HepG2 (cell line): ENCODE results near the gene GALNT11. TPM values are rescaled to one million over a fixed set of nuclear protein-coding genes. Genes with fewer than 3 reads are reported as not detected.
A peak's percentile ranks its signal among the peaks of the same experiment; 100 is the strongest.

Experiments
- ATAC-seq: fragments of 200-7000 bp; cut with Tn5 transposase; 3 replicates; pipeline ENCODE4 v1.9.1; 2020; ENCODE audit warnings: mild to moderate bottlenecking, moderate library complexity
- BruUV-seq: library from RNA; stranded (reverse); fragments of 400-500 nt; replicated peaks from 2 replicates; lab custom pipeline; 2021; lab: Mats Ljungman, UMichigan
- CTCF ChIA-PET: fragments of 300-600 bp; formaldehyde crosslinking; extraction: SDS; loops from one replicate; lab custom pipeline; 2021; ENCODE audit warnings: low total read pairs, inconsistent platforms, low intra/inter-chr PET ratio; lab: Yijun Ruan, JAX
- POLR2A ChIA-PET: fragments of 350-600 bp; sonication (Branson Sonifier 250); formaldehyde crosslinking; loops from one replicate; lab custom pipeline; 2020; ENCODE audit warnings: antibody characterized with exemption, inconsistent platforms; lab: Yijun Ruan, JAX
- DNase-seq: peaks from one replicate; pipeline ENCODE4 v3.0.0-alpha.2; 2015; ENCODE audit warnings: low spot score
- FAIRE-seq: peaks from 3 replicates; lab custom pipeline; 2011; peaks lifted over from hg19 to GRCh38; lab: Jason Lieb, UNC
- H2AFZ ChIP-seq: one replicate; pipeline ENCODE4 v1.6.1; 2011; ENCODE audit warnings: low read length, inconsistent platforms
- H3K27ac ChIP-seq: fragments of 300-600 bp; 3 replicates; pipeline ENCODE4 v1.8.0; 2011; ENCODE audit warnings: mixed run types, mild to moderate bottlenecking, mixed read lengths, low read length, inconsistent platforms; ENCODE audit not compliant: insufficient read depth; ENCODE audit errors: extremely low read length
- H3K27me3 ChIP-seq, 2 experiments: fragments of 200-600 bp in 1 of 2; 2 replicates in 1 of 2; 3 replicates in 1 of 2; pipeline versions ENCODE4 v1.6.0 to v1.8.0; 2011; ENCODE audit warnings: low read length in 2 of 2, mild to moderate bottlenecking in 2 of 2, moderate library complexity in 2 of 2, inconsistent platforms in 1 of 2; ENCODE audit not compliant: insufficient read depth in 2 of 2, control insufficient read depth in 1 of 2
- H3K36me3 ChIP-seq, 2 experiments: fragments of 200-600 bp in 1 of 2; replicated peaks in 1 of 2; 2 replicates in 1 of 2; 3 replicates in 1 of 2; pipeline versions ENCODE4 v1.5.1 to v1.8.0; 2011; ENCODE audit warnings: low read length in 2 of 2, inconsistent platforms in 1 of 2; ENCODE audit not compliant: insufficient read depth in 2 of 2, control insufficient read depth in 1 of 2
- H3K4me1 ChIP-seq: 2 replicates; pipeline ENCODE4 v1.5.1; 2012; ENCODE audit warnings: low read length, inconsistent platforms; ENCODE audit not compliant: insufficient read depth
- H3K4me2 ChIP-seq: 2 replicates; pipeline ENCODE4 v1.6.0; 2011; ENCODE audit warnings: low read depth, low read length, inconsistent platforms
- H3K4me3 ChIP-seq, 3 experiments: fragments of 200-600 bp in 1 of 3; sonication (generic), shearing (Covaris generic) in 1 of 3; replicated peaks in 1 of 3; 2 replicates each; pipeline ENCODE4 v1.5.1; 2011 to 2016; ENCODE audit warnings: low read length in 3 of 3, inconsistent platforms in 2 of 3, low read depth in 2 of 3, mild to moderate bottlenecking in 2 of 3, control low read depth in 1 of 3, mixed read lengths in 1 of 3; ENCODE audit not compliant: insufficient read depth in 1 of 3
- H3K79me2 ChIP-seq: one replicate; pipeline ENCODE4 v1.6.1; 2011; ENCODE audit warnings: low read length, inconsistent platforms; ENCODE audit not compliant: insufficient read depth
- H3K9ac ChIP-seq: 2 replicates; pipeline ENCODE4 v1.6.0; 2011; ENCODE audit warnings: mild to moderate bottlenecking, low read depth, low read length, inconsistent platforms; ENCODE audit not compliant: insufficient read depth
- H3K9me3 ChIP-seq: 2 replicates; pipeline ENCODE4 v1.5.1; 2012; ENCODE audit warnings: mild to moderate bottlenecking, low read length
- H4K20me1 ChIP-seq: 2 replicates; pipeline ENCODE4 v1.6.0; 2011; ENCODE audit warnings: inconsistent platforms, mild to moderate bottlenecking, low read length, moderate library complexity; ENCODE audit not compliant: insufficient read depth
- AGO2 ChIP-seq: fragments of 200-400 bp; formaldehyde crosslinking; optimal IDR thresholded peaks from 2 replicates; pipeline ENCODE3; 2017; ENCODE audit warnings: mild to moderate bottlenecking, low read depth, low read length, moderate library complexity
- FOXK2 ChIP-seq: fragments of 450-650 bp; IDR thresholded peaks from 2 replicates; pipeline ENCODE4 v1.6.1; 2016
- KAT2B ChIP-seq: fragments of 150-350 bp; IDR thresholded peaks from 2 replicates; pipeline ENCODE4 v1.6.1; 2014; ENCODE audit warnings: low read depth, low read length, borderline replicate concordance
- MIER3 ChIP-seq: IDR thresholded peaks from 2 replicates; pipeline ENCODE4 v1.6.1; 2016; ENCODE audit warnings: missing compliant biosample characterization, borderline replicate concordance
- NFATC3 ChIP-seq: sonication (generic); formaldehyde crosslinking; IDR thresholded peaks from 2 replicates; pipeline ENCODE4 v1.5.1; 2020; ENCODE audit warnings: mild to moderate bottlenecking, missing genetic modification reagents
- SP4 ChIP-seq: sonication (generic); formaldehyde crosslinking; IDR thresholded peaks from 2 replicates; pipeline ENCODE4 v1.8.1; 2023; ENCODE audit warnings: mild to moderate bottlenecking, missing genetic modification reagents
- ZSCAN25 ChIP-seq: sonication (generic); formaldehyde crosslinking; IDR thresholded peaks from 2 replicates; pipeline ENCODE4 v1.8.0; 2022; ENCODE audit warnings: mild to moderate bottlenecking, missing genetic modification reagents
- WGBS: methylation state at CpG from one replicate; pipeline ENCODE4 v1.1.6; 2017; ENCODE audit warnings: low lambda C conversion rate; 5-methylcytosine and 5-hydroxymethylcytosine counted together
- in situ Hi-C: cut with HindIII; loops from 2 replicates; pipeline ENCODE4 v1.10.0; 2017; ENCODE audit warnings: low pct_unique_long_range_greater_than_20kb; ENCODE audit not compliant: extremely low pct_ligation_motif_present
- intact Hi-C: fragments of 100-400 bp; cut with micrococcal nuclease; formaldehyde crosslinking; loops from one replicate; pipeline ENCODE4 v1.10.0; 2022; ENCODE audit not compliant: unreplicated experiment
- polyA plus RNA-seq, 8 experiments: library from polyadenylated mRNA; depleted of rRNA in 3 of 8; stranded (reverse) in 7 of 8; unstranded in 1 of 8; fragments of >200 nt; fragmentation: Illumina TruSeq in 4 of 8; extraction: Trizol in 4 of 8; gene quantifications; 2 replicates each; pipeline versions ENCODE4 v1.2.1 to v1.2.3, GENCODE V29; 2011 to 2016; ENCODE audit warnings: low read depth in 4 of 8, missing spikeins in 1 of 8, mixed read lengths in 1 of 8; ENCODE audit not compliant: insufficient read depth in 1 of 8
- total RNA-seq, 5 experiments: library from RNA; depleted of rRNA; stranded (reverse); fragments of >200 nt; fragmentation: Illumina TruSeq; extraction: Trizol; gene quantifications; 2 replicates each; pipeline ENCODE4 v1.2.3, GENCODE V29; 2016; ENCODE audit warnings: low read depth in 1 of 5
- TF ChIP-seq, protein P1 (sequence below): fragments of 450-650 bp; IDR thresholded peaks from 2 replicates; pipeline ENCODE4 v1.6.1; 2017; ENCODE audit warnings: mild to moderate bottlenecking
- TF ChIP-seq, protein P2 (sequence below): sonication (generic); formaldehyde crosslinking; conservative IDR thresholded peaks from 2 replicates; pipeline ENCODE4 v1.4.0; 2020; ENCODE audit warnings: missing genetic modification reagents
- TF ChIP-seq, protein P3 (sequence below): sonication (generic); formaldehyde crosslinking; IDR thresholded peaks from 2 replicates; pipeline ENCODE4 v1.4.0; 2020; ENCODE audit warnings: mild to moderate bottlenecking, missing genetic modification reagents

The GALNT11 gene
- total and polyA plus RNA-seq, 2 of the 13 experiments (the other 11 are each of a cell fraction or from before 2014, with no cell fraction given) = 9.3 to 16.3 TPM

DNA sequence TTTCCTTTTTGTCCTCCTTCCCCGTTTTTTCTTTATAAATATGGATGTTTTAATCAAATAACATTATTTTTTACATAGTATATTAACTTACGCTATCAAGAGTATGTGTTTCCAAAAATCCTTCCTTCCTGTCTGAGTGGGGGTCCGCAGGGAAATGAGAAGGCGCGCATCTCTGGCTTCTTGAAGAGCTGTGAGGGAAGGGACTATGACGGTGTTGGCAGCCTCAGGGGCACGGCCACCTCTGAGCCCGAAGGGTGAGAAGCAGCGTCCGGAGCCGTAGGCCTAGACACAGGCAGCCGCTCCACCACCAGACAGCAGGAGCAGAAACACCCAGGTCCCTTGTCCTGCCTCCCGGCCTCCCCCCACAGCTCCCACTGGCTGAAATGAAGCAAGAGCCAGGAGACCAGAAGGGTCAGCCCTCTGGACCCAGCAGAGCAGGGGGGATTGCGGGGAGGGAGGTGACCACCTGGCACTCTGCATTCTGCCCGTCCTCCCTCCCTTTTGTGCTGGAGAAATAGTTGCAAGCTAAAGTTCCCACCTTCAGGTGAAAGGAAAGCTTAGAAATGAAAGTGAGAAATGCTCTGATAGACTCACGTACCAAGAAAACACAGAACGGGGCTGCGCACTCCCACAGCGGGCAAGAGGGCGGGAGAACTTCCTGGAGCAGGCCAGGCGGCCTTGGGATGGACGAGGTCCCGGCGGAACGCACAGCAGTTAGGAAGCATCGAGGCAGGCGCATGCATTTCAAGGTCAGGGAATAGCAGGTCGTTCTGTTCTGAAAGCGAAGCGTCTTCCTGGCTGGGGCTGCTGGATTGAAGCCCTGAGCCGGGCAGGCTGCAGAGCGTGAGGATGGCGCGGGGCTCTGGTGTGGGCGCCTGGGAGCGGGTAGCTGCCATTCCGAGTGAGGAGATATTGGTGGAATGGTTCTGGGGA lies 105.5 kb downstream of the GALNT11 start:
- H3K4me1 ChIP-seq = no peaks in the 10 kb centered on the region
- H2AFZ ChIP-seq = no peak overlapping the region
- DNase-seq (no peak), FAIRE-seq (no peak), ATAC-seq (no peak)
- H4K20me1 ChIP-seq = no peaks in the 10 kb centered on the region
- CTCF ChIA-PET = no interaction called here
- peaks cover 7 to 13% of the 10 kb centered on the region in 2 experiments; a peak in 2 of 5 replicates for H3K36me3 ChIP-seq
- no peak overlapping the region for H3K4me2 ChIP-seq
- no TSS peak for BruUV-seq
- H3K4me3 ChIP-seq = no peak overlapping the region
- no peak overlapping the region for H3K27ac ChIP-seq
- TF ChIP-seq AGO2 = peak; percentile 41
- TF ChIP-seq, protein P1, sequence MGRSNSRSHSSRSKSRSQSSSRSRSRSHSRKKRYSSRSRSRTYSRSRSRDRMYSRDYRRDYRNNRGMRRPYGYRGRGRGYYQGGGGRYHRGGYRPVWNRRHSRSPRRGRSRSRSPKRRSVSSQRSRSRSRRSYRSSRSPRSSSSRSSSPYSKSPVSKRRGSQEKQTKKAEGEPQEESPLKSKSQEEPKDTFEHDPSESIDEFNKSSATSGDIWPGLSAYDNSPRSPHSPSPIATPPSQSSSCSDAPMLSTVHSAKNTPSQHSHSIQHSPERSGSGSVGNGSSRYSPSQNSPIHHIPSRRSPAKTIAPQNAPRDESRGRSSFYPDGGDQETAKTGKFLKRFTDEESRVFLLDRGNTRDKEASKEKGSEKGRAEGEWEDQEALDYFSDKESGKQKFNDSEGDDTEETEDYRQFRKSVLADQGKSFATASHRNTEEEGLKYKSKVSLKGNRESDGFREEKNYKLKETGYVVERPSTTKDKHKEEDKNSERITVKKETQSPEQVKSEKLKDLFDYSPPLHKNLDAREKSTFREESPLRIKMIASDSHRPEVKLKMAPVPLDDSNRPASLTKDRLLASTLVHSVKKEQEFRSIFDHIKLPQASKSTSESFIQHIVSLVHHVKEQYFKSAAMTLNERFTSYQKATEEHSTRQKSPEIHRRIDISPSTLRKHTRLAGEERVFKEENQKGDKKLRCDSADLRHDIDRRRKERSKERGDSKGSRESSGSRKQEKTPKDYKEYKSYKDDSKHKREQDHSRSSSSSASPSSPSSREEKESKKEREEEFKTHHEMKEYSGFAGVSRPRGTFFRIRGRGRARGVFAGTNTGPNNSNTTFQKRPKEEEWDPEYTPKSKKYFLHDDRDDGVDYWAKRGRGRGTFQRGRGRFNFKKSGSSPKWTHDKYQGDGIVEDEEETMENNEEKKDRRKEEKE = no peak
- no peak overlapping the region for H3K9ac ChIP-seq
- H3K27me3 ChIP-seq = no peaks in the 10 kb centered on the region
- H3K79me2 ChIP-seq = no peaks in the 10 kb centered on the region
- H3K9me3 ChIP-seq = no peaks in the 10 kb centered on the region
- in situ Hi-C loops = no loop called here
- intact Hi-C loops = no loop called here
- POLR2A ChIA-PET = no interaction called here
- 96% methylated on average over 34 of the region's 37 CpGs for WGBS

DNA sequence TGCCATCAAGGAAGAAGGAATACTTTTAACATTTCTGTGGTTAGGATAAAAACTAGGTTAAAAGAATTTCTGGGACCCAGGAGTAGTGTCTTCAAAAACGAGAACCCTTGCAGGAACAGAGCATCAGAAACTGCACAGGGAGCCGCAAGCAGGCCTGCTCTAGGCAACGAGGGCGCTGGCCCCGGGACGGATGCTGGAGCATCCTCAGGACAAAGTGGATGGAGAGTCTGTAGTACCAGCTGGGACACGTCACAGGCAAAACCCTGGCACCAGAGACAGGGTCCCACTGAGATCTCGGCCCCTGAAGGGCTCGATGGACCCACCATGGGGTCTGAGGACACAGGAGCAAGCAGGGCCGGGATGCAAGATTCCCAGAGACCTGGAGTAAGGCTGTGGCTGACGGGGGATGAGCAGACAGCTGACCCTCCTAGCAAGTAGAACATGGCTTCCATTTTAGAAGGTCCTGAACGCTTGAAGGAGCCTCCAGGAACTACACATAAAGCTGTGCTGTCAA lies 106.6 kb downstream of the GALNT11 start:
- ChIA-PET POLR2A (no interaction called here), CTCF (no interaction called here)
- no peak for TF ChIP-seq ZSCAN25 (CRISPR knock-in tag)
- no peak for TF ChIP-seq FOXK2
- no peak for TF ChIP-seq NFATC3 (CRISPR knock-in tag)
- TF ChIP-seq, protein P2, sequence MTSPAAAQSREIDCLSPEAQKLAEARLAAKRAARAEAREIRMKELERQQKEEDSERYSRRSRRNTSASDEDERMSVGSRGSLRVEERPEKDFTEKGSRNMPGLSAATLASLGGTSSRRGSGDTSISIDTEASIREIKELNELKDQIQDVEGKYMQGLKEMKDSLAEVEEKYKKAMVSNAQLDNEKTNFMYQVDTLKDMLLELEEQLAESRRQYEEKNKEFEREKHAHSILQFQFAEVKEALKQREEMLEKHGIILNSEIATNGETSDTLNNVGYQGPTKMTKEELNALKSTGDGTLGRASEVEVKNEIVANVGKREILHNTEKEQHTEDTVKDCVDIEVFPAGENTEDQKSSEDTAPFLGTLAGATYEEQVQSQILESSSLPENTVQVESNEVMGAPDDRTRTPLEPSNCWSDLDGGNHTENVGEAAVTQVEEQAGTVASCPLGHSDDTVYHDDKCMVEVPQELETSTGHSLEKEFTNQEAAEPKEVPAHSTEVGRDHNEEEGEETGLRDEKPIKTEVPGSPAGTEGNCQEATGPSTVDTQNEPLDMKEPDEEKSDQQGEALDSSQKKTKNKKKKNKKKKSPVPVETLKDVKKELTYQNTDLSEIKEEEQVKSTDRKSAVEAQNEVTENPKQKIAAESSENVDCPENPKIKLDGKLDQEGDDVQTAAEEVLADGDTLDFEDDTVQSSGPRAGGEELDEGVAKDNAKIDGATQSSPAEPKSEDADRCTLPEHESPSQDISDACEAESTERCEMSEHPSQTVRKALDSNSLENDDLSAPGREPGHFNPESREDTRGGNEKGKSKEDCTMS (CRISPR knock-in tag) = no peak
- no peak for TF ChIP-seq KAT2B
- TF ChIP-seq SP4 (CRISPR knock-in tag) = no peak
- no peak for TF ChIP-seq MIER3 (CRISPR knock-in tag)
- TF ChIP-seq, protein P3, sequence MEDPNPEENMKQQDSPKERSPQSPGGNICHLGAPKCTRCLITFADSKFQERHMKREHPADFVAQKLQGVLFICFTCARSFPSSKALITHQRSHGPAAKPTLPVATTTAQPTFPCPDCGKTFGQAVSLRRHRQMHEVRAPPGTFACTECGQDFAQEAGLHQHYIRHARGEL = no peak

More for the DNA sequence above, 106.6 kb downstream of the GALNT11 start:
- H3K27ac ChIP-seq = no peak overlapping the region
- H4K20me1 ChIP-seq = no peaks in the 10 kb centered on the region
- DNase-seq = no peak
- no peaks in the 10 kb centered on the region for H3K79me2 ChIP-seq
- H3K36me3 ChIP-seq = peaks cover 8 to 10% of the 10 kb centered on the region in 2 experiments; a peak in 3 of 5 replicates
- H3K27me3 ChIP-seq = no peaks in the 10 kb centered on the region
- ATAC-seq = no peak
- WGBS = 94% methylated on average over 11 of the region's 12 CpGs
- no peak overlapping the region for H3K4me2 ChIP-seq
- BruUV-seq = no TSS peak
- no peak for FAIRE-seq
- intact Hi-C loops (no loop called here), in situ Hi-C loops (no loop called here)
- H3K9me3 ChIP-seq = no peaks in the 10 kb centered on the region
- no peak overlapping the region for H3K9ac ChIP-seq
- H3K4me3 ChIP-seq = no peak overlapping the region
- H2AFZ ChIP-seq = no peak overlapping the region
- H3K4me1 ChIP-seq = no peaks in the 10 kb centered on the region
